Measurements from ENCODE around the gene BMP7.
"Not testable (repeated sequence)": the region's sequence is repeated elsewhere in the genome, so short reads cannot be mapped to it uniquely, and the experiment has no call there.

BMP7 gene

DNA sequence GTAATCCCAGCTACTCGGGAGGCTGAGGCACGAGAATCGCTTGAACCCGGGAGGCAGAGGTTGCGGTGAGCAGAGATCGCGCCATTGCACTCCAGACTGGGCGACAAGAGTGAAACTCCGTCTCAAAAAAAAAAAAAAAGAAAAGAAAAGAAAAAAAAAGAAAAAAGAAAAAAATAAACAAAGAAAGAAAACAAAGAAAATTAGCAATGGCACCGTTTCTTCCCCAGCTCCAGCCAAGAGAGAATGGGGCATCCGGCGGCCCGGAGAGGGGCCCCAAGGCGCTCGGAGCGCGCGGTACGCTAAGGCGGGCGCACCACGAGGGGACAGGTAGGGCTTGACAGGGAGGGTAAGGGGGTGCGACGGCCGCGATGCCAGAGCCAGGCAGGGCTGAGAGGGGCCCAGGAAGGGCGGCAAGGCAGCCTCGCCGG lies 1.5 kb downstream of the BMP7 start:
- DNase-seq: not testable (repeated sequence)

DNA sequence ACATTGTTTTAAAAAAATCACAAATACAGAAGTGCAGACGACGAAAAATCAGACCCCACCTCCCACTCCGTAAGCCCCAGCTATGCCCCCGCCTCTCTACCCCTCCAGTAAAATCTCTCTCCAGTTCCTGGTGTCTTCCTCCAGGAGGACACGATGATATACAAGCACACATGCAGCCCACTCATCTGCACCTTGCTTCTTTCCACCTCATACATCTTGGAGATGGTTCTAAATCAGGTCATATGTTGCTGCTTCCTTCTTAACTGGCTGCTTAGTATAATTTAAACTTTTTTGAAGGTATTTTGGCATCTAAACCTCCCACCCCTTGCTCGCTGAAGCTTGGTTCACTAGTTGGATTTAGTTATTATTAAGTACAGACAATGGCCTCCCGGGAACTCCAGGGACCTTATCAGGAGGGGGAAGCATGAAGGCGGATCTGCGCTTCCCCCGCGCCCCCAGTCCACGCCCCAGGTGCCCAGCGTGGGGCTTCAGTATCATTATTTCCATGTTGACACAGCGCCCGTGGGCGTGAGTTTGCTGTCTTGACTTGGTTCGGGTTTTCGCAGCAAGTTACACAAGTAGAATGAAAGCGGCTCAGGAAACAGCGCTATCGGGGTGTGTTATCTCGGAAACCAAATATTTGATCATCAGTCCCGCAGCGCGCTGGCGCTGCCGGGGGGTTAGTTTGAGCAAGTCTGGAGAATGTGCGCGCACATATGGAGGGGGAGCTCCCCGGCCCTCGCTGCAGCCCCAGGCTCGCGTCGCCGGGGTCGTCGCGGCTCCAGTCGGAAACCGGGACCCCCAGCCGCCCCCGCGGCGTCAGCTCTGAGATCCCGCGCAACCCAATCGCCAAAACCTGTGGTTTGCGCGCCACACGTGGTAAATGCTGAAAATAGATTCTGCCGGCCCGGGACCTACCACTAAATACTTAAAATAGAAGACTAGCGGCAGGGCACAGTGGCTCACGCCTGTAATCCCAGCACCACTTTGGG lies 2.3 kb downstream of the BMP7 start:
- peak in 2 of 3 donors; percentile 11 to 21 for DNase-seq

DNA sequence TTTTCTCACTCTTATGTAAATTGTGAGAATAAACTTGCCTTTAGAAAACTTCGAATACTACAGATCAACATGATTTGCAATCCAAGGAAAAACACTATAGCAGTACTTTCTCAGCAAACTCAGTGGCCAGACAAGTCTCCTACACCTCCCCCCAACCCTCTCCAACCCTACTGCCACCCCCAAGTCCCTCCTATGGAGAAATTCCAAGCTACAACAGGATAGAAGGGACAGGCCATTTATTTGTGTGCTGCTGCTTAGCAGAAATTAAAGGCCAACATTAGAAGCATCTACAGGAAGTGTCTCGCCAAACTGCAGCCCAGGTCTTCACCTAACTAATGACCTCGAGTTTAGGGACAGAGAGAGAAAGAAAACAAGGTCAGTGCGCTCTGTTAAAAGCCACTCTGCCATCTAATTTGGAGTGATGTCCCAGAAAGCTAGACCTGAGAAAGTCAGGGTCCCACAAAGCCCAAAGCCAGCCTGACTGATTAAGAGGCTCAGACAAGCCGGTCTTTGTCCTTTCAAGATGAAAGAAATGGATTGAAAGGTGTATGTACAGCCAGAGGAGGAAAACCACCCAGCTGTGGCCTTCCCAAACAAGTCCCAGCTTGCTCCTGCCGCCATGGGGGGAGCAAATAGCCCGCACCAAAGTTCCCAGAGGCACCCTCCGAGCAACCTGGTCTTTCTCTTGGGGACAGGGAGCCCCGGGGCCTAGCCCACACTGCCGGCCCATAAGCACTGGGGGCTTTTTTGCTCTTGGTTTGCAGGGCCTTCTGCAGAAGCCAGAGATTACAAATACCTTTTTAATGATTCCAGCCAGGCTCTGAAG lies 3.4 kb downstream of the BMP7 start:
- no peak for DNase-seq

DNA sequence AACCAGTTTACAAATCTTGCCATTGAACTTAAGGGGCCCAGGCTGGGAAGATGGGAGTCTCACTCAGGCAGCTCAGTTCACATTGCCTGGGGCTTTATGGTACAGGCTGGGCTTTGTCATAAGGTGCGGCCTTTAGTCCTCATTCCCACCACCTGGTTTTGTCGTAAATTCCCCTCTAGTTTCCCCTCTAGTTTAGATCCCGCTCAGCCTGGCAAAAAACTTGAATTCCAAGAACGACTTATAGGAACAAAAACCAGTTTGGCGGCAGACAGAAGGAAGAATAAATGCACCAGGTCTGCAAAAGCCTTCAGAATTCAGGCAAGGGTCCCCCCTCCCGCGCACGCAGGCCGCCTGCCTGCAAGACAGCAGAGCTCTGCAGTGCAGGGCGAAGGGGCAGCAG lies 4.1 kb downstream of the BMP7 start:
- DNase-seq: no peak

DNA sequence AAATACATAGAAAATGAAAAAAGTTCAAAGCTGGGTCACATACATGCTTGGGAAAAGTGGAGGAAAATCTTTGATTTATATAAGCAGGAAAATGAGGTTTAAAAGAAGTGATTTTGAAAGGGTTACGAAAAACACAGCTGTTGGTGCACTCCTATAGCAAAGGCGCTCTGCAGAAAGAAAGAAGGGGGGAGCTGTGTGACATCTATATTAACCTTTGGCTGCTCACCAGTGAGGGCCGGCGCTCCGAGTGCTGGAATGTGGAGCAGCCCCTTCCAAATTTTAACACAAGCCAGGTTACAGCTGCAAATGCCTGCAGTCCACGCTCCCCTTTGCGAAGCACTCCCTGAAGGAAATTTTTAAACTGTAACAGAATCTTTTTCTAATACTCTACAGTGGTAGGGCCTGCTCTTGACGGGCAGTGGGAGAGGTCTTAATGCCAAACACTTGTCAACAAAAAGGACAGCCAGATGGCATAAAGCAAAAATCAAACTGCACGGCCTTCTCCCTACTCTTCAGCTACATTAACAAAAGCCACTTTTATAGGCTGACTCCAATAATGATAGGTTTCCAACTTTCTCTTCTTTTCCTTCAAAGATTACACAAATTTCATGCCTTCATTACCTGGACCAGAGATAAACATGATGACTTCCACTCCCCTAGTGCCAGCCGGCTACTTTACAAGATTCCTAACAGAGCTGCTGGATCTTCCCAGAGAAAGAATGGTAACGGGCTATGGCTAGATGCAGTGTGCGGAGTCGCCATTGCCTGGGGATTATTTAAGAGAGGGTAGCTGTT lies 4.8 kb downstream of the BMP7 start:
- DNase-seq: no peak

DNA sequence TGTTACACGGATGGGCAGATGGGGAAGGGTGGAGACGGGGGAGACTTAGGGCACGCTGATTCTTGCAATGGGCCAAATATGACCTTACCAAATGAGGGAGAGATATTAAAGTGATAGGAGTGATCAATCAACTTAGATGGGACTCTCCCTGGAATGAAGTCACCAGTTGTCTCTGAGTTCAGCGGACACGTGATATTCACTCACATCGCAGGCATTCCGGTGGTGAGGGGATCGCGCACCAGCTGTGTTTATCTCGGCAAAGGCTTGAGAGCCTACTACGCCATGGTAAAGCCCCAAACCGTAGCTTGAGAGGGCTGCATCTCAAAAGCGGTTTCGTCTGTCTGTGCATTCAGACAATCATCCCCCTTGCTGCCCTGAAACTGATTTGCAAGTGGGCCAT lies 5.5 kb downstream of the BMP7 start:
- no peak for DNase-seq

DNA sequence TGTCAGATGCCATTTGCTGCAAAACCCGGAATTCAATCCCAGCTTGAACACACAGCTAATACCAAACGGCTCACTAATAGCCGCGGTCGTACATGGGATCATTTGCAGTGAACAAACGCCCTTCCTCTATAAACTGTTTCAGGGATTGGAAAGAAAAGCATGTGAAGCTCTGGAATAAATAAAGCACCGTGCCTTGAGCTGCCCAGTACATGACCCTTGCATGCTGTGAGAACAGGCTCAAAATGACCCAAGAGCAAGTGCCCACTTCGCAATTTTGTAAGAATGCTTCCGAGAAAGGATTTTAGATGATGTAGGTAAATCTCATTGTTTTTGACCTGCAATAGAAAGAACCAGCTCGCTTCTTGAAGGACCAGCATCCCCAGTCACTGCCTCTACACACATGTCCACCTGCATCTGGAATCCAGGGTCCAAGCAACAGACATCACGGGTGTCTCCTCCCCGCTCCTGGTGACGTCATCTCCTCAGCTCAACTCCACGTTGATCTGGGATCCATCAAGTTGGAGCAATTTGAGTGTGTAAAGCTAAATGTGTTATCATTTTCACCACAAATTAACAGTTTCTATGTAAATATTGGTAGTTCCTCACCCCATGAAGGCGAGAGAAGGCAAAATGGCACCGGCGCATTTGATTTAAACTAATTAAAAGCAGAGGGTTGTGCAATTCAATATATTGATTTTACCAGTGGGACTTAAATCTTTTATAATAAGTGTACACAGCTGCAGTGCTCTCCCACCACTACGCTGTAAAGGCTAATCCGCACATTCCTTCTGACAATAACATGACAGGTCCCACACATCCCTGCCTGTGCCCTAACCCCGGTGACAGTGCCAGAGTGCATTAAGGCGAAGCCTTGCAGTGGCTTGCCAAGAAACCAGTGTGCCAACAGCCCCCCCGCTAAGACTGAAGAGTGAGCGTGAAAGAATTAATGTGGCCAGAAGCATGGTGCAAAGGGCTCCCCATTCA lies 6.2 kb downstream of the BMP7 start:
- DNase-seq: no peak

DNA sequence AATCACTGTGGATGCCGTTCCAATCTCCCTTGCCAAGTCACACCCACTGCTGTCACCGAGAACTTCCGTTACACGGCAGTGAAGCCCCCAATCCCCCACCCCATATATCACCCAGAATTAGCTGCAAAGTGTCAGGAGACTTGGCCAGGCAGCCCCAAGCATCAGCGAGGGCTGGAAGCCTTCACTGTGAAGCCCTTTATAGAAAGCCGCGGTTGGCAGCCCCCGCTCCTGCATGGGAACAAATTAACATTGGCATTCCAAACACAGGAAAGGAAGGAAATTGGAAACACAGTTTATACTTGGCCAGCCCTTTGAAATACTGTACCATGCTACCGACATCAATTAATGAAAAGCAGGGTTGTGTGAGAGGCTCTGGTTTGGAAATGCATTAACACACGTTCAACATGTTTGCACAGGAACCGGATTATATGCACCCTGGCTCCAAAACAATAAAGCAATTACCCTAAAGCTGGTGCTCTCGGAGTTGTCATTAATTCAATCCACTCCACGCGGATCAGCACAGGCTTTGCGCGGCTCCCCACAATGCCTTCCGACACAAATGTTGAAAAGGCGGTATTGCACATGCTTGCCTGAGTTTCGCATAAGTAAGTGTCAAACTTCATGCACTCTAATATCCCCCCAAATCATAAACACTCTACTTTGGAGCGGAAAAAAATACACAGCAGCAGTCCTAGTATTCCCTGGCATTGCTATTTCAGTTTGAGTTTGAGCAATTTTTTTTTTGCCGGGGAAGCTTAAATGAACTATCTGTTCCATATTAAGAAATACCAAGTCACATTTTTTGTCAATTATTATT lies 7.1 kb downstream of the BMP7 start:
- DNase-seq: no peak

DNA sequence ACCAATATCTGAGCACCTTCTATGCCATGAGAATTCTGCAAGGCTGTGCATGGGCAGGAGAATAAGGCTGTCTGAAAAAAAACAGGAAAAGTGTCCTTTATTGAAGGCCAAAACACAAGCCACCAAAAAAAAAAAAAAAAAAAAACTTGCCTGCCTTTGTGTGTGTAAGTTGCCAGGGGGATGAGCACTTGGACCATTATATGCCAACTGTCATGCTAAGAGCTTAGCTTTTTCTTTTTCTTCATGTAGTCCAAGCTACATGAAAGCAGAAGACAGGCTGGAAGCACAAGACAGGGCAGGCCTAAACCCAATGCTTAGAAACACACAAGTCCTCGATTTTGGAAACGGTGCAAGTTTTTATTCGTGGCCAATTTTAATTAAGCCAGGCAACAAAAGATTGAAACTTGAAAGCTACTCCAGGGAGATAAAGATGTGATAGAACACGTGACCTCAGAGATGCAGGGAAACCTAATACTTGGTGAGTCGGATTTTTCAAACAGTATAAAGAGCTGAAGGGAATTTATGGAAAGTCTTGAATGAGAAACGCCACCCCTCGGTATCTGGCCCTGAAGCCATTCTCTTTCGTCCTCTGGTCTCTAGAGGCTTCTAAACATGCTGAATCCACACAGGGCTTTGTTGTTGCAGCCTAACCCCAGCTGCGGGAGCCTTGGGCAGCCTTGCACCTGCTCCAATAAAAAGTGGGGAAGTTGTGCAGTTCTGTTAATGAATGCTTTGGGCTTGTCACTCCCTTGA lies 8.6 kb downstream of the BMP7 start:
- no peak for DNase-seq

DNA sequence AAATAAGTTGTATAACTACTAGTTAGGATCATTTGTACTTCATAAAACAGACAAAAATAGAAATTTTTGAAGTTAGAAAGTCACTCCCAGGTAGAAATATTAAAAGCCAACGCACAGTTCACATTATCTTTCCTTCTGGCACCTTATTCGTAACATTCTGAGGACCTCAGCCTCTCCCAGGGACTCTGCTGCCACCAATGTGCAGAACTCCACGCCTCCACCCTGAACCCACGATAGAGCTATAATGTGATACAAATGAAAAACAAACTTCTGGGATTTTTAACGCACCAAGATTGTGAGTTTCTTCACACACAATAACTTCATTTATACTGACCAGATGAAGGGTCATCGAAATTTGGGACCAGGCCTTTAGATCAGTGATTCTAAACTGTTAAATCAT lies 9.5 kb downstream of the BMP7 start:
- DNase-seq: no peak

DNA sequence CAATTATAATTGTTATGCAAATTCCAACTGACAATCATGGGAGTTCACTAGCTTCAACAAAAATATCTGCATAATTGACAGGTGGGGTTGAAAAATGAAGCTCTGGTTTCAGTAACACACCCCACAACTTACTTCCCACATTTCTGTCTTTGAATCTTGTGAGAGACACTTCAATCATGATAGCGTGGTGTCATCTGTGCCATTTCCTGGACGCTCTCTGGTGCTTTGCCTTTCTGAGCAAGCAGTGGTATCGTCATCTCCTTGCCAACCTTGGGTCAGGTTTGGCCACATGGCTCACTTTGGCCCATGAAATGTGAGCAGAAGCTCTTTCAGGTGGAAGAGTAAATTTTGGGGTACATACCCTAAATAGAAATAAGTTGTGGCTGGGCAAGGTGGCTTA lies 10.2 kb downstream of the BMP7 start:
- DNase-seq: no peak

DNA sequence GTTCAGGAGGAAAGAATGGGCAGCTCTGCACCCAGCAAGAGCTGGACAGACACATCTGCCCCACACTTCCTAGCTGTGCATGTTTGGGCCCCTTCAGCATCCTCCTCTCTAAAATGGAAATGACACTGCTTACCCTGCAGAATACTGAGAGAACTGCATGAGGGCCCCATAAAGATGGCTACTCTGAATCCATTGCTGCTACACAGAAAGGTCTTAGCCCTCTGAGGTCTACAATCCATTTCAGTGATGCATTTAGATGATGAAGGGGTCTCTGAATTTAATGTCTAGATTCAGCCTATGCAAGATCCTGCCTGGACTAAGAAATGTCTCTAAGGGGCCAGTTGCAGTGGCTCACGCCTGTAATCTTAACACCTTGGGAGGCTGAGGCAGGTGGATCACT lies 11.3 kb downstream of the BMP7 start:
- DNase-seq: no peak

DNA sequence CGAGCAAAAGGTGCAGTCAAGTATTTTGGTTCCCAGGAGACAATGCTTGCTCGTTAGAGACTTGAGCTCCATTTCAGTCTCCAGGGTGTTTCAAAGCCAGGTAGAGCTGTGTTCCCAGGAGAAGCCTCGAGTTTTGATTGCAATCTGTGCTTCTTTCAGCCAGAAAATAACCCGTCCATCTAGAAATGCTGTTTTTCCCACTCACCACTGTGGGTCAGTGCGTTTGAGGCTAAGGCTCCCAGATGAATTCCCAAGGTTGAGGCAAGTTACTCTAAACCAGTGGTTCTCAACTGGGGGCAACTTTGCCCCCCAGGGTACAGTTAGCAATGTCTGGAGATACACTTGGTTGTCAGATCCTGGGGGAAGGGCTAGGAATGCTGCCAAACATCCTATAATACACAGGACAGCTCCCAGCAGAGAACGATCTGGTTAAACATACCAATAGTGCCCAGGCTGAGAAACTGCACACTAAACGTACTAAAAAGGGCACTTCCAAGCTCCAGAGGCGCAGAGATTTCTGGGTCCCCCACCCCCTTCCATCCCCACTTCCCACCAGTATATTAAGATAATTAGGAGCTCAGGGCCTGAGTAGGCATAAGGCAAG lies 13.8 kb downstream of the BMP7 start:
- no peak for DNase-seq

DNA sequence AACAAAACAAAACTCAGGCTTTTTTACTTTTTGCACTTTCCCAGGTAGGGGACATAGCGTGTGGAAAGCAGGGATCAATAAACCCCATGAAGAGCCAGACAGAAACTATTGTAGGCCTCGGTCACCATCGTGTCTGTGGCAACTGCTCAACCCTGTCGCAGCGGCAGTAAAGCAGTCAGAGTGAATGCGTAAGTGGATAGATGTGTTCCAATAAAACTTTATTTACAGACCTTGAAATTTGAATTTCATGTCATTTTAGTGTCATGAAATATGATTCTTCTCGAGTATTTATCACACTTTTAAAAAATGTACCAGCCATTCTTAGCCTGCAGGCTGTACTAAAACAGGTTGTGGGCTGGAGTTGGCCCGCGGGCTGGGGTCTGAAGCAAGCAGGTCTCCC lies 14.5 kb downstream of the BMP7 start:
- no peak for DNase-seq

DNA sequence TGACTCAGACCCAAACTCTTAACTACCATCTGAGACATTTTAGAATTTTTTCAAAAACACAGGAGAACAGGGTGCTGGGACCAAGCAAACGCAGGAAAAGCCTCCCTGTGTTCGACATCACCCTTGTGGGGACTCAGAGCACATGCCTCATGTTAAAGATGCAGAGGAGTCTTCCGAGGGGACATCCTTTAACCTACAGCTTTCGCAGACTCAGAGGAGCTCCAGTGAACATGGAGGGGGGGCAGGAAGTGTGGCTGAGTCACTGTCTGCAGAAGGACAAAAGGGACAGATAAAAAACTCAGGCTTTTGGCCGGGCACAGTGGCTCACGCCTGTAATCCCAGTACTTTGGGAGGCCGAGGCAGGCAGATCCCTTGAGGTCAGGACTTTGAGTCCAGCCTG lies 15.1 kb downstream of the BMP7 start:
- DNase-seq: no peak

DNA sequence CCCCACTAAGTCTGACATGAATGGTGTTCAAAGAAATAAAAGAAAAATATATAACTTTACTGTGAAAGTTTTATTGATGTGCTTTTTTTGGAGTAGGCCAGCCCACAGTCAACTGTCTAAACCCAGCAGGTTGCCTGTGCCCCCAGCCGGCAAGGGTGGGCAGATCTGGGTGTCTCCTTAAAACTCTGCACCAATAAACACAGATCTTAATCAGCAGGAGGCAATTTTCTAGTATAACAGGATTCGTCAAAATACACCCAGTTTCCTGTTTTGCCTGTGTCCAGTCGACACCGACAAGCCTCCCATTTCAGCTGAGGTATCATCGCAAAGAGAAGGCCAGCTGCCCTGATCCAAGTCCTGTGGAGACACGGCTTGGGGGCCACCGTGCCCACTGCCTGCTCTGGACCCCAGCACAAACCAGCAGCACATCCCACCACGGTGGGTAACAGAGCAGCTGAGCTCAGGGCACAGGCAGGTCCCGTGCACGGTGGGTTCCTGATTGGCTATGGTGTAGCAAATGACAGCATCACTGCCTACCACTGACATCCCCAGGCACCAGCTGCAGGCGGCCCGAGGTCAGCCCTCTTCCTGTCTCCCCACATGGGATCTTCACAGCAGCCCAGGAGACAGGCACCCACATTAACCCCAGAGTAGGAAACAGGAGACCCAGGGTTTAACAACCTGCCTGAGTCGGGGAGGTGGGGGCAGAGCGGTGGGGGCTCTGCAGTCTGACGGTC lies 15.7 kb downstream of the BMP7 start:
- DNase-seq: no peak

DNA sequence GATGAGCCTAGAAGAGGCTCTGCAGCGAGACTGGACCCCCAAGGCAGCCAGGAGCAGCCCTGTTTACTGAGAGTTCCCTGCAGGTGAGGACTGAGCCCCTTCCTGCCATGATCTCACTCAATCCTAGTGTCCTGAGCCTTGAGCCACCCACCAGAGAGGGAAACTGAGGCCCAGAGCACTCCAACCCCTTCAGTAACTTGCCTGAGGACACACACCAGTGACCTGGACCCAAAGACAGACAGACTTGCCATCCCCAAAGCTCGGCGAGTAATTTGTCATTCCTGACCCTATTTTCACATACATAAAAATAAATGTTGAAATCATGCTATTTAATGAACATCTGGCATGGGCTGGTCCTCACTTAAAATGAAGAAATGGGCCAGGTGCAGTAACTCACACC lies 16.7 kb downstream of the BMP7 start:
- DNase-seq: no peak

DNA sequence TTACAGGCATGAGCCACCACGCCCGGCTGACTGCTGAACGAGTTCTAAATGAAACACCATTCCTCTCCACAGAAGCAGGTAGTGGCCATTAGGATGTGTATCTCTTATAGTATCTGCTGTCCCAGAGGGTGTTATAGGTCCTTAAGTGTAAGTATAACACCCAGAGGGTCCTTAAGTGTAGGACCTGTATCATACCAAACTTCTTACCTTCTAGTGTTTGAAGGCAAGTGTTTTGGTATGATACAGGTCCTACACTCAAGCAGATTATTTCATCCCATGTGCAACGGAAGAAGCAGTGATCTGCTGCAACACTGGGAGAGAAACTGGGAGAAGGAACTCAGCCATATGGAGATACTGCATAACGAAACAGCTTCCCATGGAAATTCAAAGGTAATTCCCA lies 17.4 kb downstream of the BMP7 start:
- no peak for DNase-seq
